HG02759 (cell line): Measurements from ENCODE around the gene MUC2.

ENCODE experiments used
- ATAC-seq: cut with Tn5 transposase; IDR thresholded peaks from one replicate; pipeline ENCODE4 v1.9.1; 2021; ENCODE audit warnings: mild to moderate bottlenecking, moderate library complexity; ENCODE audit not compliant: unreplicated experiment

The MUC2 gene

DNA sequence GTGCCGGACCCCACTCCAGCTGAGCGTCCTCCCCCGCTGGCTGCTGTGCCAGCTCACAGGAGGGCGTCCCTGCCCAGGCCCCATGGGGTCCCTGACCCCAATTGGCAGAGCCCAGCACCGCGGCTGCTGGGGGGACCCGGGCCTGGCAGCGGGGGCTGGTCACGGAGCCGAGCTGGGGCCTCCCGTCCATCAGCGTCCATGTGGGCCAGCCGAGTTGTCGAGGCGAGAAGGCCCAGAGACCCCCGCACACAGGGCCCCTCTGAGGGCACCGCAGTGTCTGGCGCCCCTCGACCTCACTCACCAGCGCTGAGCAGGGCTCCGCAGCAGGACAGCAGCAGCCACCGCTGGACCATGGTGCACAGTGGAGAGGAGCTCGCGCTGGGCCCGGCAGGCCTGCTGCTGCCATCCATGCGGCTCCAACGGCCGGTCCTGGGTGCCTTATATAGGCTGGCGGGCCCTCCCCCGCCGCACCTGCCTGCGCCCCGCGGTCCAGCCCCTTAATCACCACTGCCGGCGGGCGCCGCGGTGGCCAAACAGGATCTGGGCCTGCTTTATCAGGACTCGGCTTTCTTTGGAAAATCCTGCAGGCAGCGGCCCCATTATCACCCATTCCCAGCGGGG is 38.3 kb upstream of the MUC2 start, which contains the start of gene MUC6:
Gene MUC6, minus strand, starts transcription at position 416 of the 621 bp plus-strand sequence. Its CDS starts 63 bp downstream, at position 353.
- ATAC-seq: no peak

DNA sequence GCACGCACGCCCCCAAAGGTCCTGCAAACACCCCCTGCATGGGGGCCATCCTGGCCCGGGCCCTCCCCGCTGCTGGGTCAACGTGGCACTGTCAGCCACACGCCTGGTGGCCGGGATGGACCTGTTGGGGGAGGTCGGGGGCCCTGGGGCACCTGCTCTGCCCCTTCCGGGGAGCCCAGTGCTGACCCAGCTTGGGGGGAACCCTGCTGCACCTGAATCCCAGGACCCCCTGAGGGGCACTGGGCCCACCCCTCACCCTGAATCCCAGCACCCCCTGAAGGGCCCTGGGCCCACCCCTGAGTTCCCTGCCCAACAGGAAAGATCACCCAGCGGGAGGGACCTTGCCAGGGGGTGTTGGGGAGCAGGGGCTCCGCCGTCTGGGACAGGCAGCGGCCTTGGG is 37.7 kb upstream of the MUC2 start:
- ATAC-seq: no peak

DNA sequence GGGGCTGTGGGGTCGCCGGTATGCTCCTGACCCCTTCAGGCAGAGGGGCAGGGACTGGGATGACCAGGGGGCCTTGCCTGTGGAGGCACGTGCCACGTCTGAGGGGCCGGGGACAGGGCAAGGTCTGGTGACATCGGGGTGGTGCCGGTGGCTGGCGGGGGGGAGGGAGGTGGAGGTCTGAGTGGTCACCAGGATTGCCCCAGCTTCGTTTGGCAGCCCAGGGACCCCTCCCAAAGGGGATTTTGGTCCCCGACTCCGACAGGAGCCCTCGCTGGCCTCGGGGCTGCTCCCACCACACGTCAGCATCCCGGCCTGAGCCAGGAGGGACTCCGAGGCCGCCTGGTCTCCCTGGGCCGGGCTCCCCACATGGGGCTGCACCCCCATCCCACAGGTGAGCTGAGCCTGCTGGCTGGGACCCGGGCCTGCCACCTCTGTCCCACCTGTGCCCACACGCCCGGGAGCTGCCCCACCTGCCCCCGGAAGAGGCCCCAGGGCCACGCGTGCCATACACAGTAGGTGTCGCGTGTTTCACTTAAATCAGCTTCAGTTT is 37.1 kb upstream of the MUC2 start:
- no peak for ATAC-seq

DNA sequence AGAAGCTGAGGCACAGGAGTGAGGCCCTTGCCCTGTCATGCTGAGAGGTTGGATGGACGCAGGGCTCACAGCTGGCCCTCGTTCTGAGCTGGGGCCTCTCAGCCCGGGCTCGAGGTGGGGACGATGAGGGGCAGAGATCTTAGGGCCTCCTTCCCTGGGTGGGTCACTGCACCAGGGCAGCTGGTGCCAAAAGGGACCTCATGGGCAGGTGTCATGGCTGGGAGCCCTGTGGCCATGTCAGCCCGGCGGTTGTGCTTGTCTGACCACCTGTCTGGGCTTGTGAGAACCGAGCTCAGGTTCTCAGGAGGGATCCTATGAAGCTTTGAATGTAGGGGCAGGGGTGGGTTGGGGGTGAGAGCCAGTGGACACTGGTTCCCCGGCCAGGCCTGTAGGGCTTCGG is 36.3 kb upstream of the MUC2 start:
- ATAC-seq: no peak

DNA sequence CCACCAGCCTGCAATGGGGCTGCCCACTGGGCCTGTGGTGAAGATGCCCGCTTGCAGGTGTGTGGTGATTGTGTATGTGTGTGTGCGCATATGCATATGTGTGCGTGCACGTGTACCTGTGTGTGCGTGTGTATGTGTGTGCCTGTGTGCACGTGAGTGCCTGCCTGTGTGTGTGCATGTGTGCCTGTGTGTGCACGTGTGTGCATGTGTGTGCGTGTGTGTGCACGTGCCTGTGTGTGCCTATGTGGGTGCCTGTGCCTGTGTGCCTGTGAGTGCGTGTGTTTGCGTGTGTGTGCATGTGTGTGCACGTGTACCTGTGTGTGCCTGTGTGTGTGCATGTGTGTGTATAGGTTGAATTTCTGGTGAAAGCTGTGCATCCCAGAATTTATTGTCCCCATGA is 35.8 kb upstream of the MUC2 start:
- ATAC-seq: no peak

DNA sequence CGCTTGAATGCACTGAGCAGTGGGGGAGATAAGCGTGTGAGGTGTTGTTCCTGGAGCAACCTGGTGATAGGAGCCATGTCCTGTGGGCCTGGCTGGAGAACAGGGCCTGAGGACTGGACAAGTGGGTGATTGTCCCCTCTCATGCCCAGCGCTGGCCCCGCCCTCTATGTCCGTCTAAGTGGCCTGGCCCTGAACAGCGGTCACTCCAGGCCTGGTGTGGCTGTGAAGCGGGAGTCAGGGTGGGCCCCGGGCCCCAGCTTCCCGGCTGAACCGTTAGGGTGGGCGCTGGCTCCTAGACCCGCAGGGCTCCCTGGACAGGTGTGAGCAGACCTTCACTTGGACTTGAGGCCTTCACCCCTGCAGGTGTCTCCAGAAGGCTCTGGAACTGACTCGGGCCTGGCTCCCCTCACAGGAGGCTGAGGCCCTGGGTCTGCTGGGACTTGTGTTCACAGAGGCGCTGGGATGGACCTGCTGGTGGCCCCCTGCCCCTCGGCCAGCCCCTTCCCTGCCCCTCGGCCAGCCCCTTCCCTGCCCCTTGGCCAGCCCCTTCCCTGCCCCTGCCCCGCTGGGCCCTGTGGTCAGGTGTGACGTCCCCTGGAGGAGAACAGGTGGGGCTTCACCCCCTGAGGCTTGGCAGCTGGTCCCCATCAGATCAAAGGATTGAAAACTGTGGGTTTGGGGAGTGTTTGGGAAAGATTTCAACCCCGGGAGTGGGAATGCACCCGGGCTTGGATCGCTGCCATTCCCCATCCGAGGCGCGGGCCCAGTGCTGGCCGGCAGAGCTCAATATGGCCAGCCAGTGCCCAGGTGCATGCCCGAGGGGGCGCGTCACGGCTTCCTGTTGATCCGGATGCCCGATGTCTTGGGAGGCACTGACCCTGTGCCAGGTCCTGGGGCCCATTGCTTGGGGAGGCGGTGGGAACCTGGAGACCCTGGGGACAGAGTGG is 34.9 kb upstream of the MUC2 start:
- ATAC-seq: no peak

DNA sequence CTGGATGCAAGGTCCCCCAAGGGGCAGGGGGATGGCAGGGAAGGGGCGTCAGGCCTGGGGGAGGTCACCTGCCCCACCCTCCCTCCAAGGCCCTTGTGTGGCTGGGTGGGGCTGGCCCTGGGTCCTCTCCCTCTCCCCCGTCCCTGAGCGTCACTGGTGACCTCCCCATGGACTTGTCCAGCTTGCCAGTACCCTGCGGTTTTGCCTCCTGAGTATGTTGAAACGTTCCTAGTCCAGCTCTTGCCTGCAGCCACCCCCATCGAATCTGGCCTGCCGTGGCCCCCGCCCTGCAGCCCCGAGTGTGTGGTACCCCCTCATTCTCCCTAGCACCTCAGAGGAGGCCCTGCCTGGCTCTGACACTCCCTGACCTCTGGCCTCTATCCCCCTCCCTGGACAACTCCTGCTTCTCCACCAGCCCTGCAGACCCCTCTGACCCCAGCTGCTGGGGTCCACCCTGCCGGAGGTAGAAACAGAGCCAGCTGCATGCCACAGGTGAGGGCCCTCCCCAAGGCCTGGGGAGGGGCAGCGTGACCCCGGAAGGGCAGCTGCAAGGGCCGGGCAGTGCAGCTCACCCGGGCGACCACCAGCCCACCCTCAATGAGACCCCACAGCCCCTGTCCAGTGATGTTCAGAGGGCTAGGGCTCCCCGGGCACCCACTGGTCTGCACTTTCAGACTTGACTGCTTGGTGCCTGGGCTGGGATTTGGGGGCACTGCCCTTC is 34.1 kb upstream of the MUC2 start:
- no peak for ATAC-seq

DNA sequence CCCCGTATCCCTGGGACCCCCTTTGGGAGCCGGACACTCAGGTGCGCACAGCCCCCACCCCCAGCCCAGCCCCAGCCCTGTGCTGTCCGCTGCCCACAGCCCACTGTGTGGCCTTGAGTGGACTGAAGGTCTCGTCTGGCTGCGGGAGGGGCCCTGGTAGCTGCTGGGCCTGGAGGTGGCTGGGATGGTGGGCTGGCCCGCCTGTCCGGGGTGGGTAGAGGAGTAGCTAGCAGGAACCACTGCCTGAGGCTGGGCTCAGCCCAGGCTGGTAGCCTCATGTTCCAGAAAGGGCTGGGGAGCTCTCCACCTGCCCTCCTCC is 33.6 kb upstream of the MUC2 start:
- ATAC-seq: no peak

DNA sequence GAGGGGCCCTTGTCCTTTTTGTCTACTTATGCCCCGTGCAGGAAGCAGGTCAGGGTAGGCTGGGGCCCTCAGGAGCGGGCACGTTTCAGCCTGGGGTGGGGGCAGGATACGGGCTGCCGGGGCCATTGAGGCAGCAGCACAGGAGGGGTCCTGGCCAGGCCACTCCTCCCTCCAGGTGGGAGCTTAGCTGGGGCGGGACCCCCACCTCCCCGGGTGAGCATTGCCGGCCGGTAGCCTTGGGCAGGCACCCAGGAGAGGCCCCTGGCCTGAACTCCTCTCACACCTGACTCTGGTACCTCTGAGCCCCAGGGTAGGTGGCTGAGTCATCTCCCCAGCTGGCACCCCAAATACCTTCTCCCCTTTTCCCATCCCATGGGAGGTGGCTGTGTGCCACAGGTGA is 33.2 kb upstream of the MUC2 start:
- no peak for ATAC-seq

DNA sequence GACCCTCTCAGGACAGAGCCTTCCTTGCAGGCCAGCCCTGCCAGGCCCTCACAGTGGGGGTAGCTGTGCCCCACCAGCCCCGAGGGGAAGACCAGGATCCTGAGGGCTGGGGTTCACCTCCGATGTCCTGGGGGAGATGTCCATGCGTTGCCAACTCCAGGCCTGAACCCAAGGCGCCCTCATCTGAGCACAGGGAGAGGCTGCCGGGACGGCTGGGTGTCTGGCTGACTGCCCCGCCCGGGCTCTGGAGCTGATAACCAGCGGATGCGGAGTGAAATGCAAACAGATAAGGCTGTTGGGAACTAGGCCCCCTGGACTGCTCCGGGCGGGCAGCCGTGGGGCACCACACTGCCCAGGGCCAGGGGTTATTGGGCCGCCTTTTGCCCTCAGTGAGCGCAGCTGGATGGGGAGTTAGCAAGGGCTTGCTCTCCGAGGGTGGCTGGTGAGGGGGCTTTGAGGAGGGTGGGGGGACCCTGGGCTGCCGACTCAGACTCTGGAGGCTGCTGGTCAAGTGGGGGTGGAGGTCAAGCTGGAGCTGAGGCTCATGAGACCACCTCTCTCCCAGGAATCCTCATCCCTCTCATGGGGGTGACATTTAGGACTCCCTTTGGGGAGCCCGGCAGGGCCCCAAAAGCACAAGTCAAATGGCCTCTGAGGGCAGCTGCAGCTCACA is 32.6 kb upstream of the MUC2 start:
- ATAC-seq: no peak

DNA sequence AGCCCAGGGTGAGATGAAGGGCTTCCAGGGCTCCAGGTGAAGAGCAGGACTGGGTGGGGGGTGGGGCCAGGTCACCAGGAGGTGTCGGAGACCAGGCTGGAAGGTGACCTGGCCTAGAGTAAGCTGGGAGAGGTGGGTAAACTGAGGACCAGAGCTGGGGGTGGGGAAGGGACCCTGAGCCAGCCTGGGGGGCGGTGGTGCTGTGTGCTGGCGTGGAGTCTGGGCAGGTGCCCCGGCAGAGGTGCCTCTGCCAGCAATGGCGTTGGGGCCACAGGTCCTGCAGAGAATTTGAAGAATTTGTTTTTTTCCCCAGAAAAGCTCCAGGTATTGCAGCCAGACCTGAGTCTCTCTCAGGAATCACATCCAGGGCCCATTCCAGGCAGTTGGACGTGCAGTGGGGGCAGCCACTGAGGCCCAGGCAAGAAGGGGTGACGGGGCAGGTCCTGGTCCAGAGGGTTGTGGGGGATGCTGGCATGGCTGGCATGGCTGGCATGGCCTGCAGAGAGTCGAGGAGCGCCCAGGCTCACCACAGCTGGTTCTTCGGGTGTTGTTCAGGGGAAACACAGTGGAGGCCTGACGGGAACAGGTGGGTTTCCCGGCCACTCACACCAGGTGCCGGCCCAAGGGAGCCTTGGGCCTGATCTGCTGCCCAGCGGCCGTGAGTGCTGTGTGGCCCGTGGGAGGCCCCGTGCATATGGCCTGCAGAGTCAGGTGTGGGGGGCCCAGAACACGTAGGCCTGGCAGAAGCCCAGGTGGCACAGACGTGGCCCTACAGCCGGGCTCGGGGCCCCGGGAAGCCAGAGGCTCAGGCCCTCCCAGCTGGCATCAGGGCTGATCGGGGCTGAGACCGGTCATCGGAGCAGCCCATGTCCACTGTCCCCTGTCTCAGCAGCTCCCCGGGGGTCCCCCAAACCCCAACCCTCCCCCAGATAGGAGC is 31.8 kb upstream of the MUC2 start:
- no peak for ATAC-seq

DNA sequence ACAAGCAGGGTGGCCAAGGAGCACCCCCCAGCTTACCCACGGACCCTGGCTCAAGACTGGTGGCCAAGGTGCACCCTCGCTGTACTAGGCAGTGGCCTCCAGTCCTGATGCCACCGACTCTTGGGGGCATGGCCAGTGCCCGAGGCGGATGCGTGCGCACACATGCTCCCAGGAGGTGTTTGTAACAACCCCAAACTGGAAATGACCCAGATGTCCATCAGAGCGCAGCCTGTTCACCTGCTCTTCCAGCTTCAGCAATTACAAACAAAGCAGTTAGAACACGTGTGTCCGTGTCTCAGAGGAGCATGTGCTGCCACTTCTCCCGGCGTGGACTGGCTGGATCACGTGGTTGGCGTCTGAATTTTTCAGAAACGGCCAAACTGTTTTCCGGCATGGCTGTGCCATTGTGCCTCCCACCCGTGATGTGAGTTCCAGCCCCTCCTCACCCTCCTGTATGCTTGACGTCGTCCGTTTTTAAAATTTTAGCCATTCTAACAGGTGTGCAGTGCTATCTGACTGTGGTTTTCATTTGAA is 31.0 kb upstream of the MUC2 start:
- no peak for ATAC-seq

DNA sequence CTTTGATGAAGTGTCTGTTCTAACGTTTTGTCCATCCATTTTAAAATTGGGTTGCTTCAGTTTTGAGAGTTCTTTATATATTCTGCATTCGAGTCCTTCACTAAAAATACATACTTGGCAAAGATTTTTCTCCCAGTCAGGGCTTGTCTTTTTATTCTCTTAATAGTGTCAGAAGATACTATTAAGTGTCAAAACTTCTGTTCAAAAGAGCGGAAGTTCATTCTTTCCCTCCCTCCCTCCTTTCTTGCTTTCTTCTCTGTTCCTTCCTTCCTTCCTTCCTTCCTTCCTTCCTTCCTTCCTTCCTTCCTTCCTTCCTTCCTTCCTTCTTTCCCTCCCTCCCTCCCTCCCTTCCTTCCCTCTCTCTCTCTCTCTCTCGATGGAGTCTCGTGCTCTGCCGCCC is 30.5 kb upstream of the MUC2 start:
- no peak for ATAC-seq

DNA sequence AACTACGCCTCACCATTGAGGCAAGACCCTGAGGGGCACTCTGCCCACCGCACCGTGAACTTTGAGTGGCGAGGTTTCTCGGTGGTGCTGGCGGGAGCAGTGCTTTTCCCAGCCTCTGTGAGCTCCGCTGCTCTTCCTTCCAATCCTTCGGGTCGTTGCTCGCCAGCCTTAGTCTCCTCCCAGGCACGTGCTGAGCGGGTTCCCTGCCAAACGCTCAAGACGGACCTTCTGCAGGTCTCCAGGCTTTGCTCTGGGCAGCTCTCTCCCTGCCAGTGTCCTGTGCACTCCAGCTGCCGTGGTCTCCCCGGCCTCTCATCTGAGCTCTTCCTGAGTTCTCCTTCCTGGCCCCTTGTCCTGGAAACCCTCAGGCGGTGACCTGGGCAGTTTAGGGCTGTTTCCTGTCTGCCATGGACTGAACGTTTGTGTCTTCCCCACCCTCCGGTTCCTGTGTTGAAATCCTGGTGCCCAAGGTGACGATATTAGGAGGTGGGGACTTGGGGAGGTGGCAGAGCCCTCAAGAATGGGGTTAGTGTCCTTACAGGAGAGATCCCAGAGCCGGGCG is 27.0 kb upstream of the MUC2 start:
- no peak for ATAC-seq

DNA sequence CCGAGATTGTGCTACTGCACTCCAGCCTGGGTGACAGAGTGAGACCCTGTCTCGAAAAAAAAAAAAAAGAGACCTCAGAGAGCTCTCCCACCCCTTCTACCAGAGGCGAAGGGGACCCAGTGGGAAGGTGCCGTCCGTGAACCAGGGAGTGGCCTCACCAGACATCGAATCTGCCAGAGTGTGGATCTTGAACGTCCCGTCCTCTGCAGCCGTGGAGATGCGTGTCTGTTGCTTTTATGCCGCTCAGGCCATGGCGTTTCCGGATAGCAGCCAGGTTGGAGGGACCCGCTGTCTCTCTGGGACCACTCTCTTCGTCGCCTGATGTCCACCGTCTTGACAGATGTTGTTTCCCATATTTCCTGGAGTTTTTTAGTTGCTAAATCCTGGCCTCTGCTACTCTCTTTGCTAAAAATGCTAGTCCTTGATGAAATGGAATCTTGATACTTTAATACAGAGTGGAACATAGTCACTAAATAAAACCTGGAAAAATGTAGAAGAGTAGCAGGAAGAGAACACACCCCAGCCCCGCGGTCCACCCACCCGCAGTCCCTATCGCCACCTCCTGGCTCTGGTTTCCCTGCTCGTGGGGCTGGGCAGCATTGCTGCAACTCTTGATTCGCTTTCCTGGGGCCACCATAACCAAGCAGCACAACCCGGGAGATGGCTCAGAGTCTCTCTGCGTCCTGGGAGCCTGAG is 26.2 kb upstream of the MUC2 start:
- ATAC-seq: no peak

DNA sequence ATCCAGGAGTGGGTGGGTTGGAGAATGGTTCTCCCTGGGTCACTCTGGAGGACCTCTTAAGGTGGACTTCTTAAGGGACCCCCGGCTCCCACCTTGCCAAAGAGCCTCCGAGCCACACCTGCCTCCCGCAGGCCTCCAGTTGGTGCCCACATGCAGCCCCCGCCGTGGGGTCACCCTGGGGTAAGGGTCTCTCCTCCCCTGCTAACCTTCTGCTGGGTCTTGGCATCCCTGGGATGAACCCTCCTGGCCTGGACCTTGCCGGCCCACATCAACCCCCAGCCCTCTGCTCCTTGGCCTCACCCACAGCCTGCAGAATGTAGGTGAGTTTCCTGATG is 25.6 kb upstream of the MUC2 start:
- ATAC-seq: no peak

DNA sequence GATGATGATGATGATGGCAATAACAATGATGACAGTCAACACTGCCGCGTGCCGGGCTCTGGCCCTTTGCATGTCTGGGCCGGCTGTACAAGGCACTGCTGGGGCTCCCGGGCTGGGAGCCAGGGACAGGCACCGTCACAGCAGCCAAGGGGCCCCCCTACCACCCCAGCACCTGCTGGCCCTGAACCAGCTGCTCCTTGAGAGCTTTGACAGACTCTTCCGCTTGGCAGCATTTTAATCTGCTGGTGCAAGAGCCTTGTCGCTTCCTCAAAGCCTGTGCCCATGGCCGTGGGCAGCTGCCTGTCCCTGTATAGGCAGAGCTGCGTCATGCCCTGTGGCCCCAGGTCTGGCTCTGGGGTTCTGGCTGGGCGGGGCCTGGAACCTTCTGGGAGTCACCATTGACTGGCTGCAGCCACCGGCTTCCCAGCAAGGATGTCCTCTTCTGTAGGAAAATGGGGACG is 25.2 kb upstream of the MUC2 start:
- ATAC-seq: no peak

DNA sequence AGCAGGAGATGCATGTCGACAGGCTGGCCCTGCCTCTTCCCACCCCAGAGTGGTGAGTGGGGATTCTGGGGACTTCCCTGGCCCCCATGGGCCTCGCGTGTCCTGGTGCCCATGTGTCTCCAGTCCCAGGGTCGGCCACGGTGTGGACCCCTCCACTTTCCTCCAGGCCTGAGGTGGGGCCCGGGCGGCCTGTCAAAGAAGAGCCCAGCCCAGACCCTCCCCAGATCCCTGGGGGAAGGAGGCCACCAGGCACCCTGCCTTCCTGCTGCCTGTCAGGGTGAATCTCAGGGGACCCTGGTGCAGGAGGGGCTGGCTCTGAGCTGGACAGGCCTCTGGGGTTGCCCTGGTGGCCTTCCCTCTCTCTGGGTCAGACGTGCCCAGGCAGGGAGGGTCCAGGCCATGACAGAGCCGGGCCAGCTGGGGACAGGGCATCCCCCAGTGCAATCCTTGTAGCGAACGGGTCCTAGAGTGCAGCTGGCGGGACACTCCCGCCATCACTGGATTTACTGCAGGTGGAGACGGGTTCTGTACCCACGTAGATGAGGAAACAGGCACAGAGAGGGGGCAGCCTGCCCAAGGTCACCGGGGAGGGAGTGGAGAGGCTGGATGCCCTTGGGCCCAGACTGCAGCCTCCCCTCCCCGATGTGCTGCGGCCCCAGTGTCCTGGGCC is 24.6 kb upstream of the MUC2 start:
- no peak for ATAC-seq
